Mesothelial cell of epicardium (in vitro differentiated cells): Measurements from ENCODE around the gene TANGO6. TPM values are rescaled to one million over a fixed set of nuclear protein-coding genes. Genes with fewer than 3 reads are reported as not detected.

Source experiments
- DNase-seq, 2 experiments: peaks; one replicate each; pipeline ENCODE4 v3.0.0; 2021; ENCODE audit warnings: low spot score in 2 of 2; ENCODE audit not compliant: unreplicated experiment in 2 of 2
- H3K27ac Mint-ChIP-seq: 2 replicates; pipeline ENCODE4 v1.8.0; 2021; ENCODE audit warnings: mixed read lengths
- H3K27me3 Mint-ChIP-seq: 2 replicates; pipeline ENCODE4 v1.8.0; 2021; ENCODE audit warnings: low read depth, mixed read lengths
- H3K36me3 Mint-ChIP-seq: 2 replicates; pipeline ENCODE4 v1.8.0; 2021; ENCODE audit warnings: mixed read lengths
- H3K4me1 Mint-ChIP-seq: 2 replicates; pipeline ENCODE4 v1.8.0; 2021; ENCODE audit warnings: mixed read lengths
- H3K4me3 Mint-ChIP-seq: 2 replicates; pipeline ENCODE4 v1.8.0; 2021; ENCODE audit warnings: mild to moderate bottlenecking, moderate library complexity, mixed read lengths
- H3K9me3 Mint-ChIP-seq: 2 replicates; pipeline ENCODE4 v1.8.0; 2021; ENCODE audit warnings: mixed read lengths
- total RNA-seq: library from RNA; stranded (reverse); gene quantifications from 3 replicates; pipeline ENCODE4 v1.2.1, GENCODE V29; 2021
- TF ChIP-seq, protein P1 (sequence below): fragments of 200-600 bp; sonication (generic); IDR thresholded peaks from one replicate; pipeline ENCODE4 v1.5.0; 2021; ENCODE audit warnings: antibody characterized with exemption; ENCODE audit not compliant: unreplicated experiment

The TANGO6 gene
- total RNA-seq, 1 donor from 2014 or later = 12.8 TPM

DNA sequence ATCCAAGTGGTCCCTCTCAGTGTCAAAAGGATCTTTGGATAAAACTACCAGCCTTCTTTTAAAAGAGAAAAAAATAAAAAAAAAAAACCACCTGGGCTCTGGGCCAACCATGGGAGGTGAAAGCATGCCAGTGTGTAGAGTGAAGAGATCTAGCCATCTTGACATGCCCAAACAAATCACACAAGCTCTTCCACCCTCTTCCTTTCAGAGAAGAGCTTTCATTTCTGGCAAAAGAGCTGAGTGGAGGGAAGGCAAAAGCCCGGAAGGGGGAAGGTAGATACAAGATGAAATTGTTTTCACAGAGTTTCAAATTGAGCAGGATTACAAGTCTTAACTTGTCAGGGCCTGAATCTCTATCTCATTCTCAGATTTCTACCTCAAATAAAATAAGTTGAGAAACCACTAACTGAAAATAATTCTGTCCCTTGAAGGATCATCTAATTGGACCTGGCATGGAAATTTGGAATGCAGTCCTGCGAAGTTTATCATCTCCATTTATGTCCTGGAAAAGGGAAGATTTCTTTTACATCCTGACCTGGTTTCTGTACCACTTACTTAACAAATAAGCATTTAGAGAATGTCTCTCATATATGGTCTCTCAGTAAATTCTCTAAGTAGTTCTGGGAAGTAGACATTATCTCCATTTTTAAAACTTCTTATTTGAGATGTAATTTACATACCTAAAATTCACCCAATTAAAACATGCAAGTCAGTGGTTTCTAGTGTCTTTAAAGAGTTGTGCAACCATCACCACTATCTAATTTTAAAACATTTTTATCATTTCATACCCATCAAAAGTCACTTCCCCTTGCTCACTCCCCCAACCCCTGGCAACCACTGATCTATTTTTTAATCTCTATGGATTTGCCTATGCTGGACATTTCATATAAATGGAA is 93.7 kb downstream of the TANGO6 start:
- H3K27ac Mint-ChIP-seq = peak overlapping the region; percentile 76
- H3K36me3 Mint-ChIP-seq = peaks cover 9% of the 10 kb centered on the region
- peaks cover 10% of the 10 kb centered on the region for H3K4me1 Mint-ChIP-seq
- no peak for DNase-seq
- no peak overlapping the region for H3K4me3 Mint-ChIP-seq
- H3K9me3 Mint-ChIP-seq = no peaks in the 10 kb centered on the region
- TF ChIP-seq, protein P1, sequence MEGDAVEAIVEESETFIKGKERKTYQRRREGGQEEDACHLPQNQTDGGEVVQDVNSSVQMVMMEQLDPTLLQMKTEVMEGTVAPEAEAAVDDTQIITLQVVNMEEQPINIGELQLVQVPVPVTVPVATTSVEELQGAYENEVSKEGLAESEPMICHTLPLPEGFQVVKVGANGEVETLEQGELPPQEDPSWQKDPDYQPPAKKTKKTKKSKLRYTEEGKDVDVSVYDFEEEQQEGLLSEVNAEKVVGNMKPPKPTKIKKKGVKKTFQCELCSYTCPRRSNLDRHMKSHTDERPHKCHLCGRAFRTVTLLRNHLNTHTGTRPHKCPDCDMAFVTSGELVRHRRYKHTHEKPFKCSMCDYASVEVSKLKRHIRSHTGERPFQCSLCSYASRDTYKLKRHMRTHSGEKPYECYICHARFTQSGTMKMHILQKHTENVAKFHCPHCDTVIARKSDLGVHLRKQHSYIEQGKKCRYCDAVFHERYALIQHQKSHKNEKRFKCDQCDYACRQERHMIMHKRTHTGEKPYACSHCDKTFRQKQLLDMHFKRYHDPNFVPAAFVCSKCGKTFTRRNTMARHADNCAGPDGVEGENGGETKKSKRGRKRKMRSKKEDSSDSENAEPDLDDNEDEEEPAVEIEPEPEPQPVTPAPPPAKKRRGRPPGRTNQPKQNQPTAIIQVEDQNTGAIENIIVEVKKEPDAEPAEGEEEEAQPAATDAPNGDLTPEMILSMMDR = no peak
- H3K27me3 Mint-ChIP-seq = no peaks in the 10 kb centered on the region

DNA sequence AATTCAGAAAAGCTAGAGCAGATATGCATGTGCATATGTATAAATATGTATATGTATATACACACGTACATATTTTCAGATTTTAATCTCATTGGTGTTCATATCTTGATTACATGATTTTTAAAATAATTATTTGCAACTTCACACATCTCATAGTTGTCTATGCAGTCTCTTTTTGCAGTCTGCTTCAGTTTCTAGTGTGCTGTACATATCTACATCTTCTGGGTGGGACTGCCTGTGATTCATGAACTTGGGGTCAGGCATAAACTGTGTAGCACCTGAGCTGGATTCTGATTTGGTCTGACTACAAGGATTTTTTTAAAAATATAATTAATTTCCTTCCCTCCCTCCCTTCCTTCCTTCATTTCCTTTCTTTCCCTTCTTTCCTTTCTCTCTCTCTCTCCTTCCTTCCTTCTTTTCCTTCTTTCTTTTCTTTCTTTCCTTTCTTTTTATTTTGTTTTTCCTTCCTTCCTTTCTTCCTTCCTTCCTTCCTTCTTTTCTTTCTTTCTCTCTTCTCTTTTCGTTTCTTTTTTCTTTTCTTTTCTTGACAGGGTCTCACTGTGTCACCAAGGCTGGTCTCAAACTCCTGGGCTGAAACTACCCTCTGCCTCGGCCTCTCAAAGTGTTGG is 96.5 kb downstream of the TANGO6 start:
- DNase-seq = no peak
- H3K36me3 Mint-ChIP-seq = peaks cover 12% of the 10 kb centered on the region
- peak overlapping the region; percentile 32 for H3K27ac Mint-ChIP-seq
- peaks cover 9% of the 10 kb centered on the region for H3K9me3 Mint-ChIP-seq
- H3K27me3 Mint-ChIP-seq = no peaks in the 10 kb centered on the region
- peaks cover 12% of the 10 kb centered on the region for H3K4me1 Mint-ChIP-seq
- TF ChIP-seq, protein P1 = no peak
- no peak overlapping the region for H3K4me3 Mint-ChIP-seq

DNA sequence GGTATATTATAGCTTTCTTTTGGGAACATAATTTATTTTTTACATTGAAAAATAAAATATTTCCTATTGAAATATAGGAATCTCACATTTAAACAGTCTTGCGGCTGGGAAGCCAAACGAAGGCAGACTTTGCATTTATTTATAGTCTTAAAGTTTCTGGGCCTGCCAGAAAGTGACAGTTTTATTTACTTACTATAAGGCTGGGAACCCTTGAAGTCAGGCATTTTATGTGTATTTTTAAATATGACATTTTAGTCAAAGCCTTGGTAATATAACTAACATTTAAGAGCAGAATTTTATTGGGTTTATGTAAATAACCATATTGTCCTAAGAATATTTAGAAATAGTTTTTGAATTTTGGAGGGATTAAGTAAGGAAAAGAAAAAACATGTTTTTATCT is 97.5 kb downstream of the TANGO6 start:
- no peaks in the 10 kb centered on the region for H3K27me3 Mint-ChIP-seq

DNA sequence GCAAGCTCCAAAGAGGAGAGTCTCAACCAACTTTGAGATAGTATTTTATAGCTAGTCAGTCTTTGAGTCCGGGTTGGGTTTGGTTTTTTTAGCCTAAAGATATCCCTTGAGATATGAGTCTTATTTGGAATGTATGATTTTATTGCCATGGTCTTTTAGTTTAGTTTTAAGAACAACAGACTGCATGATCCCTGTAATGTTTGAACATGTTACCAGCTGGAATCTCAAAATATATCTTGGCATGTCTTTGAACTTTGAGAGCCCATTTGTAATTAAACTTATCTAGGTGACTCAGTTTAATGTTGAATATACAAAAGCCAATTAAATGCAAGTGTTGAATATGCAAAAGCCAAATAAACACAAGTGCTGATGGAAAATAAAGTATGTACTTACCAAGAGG is 100.6 kb downstream of the TANGO6 start:
- H3K4me1 Mint-ChIP-seq = peaks cover 3% of the 10 kb centered on the region
- no peaks in the 10 kb centered on the region for H3K27me3 Mint-ChIP-seq
- H3K36me3 Mint-ChIP-seq = peaks cover 13% of the 10 kb centered on the region
- no peak overlapping the region for H3K4me3 Mint-ChIP-seq
- no peak overlapping the region for H3K27ac Mint-ChIP-seq
- H3K9me3 Mint-ChIP-seq = peaks cover 10% of the 10 kb centered on the region
- TF ChIP-seq, protein P1 = no peak
- no peak for DNase-seq

More for the DNA sequence above, 97.5 kb downstream of the TANGO6 start:
- Mint-ChIP-seq H3K27ac (no peak overlapping the region), H3K4me1 (peaks cover 12% of the 10 kb centered on the region), H3K36me3 (peaks cover 13% of the 10 kb centered on the region), H3K4me3 (no peak overlapping the region), H3K9me3 (peaks cover 10% of the 10 kb centered on the region)
- no peak for DNase-seq
- TF ChIP-seq, protein P1 = no peak

DNA sequence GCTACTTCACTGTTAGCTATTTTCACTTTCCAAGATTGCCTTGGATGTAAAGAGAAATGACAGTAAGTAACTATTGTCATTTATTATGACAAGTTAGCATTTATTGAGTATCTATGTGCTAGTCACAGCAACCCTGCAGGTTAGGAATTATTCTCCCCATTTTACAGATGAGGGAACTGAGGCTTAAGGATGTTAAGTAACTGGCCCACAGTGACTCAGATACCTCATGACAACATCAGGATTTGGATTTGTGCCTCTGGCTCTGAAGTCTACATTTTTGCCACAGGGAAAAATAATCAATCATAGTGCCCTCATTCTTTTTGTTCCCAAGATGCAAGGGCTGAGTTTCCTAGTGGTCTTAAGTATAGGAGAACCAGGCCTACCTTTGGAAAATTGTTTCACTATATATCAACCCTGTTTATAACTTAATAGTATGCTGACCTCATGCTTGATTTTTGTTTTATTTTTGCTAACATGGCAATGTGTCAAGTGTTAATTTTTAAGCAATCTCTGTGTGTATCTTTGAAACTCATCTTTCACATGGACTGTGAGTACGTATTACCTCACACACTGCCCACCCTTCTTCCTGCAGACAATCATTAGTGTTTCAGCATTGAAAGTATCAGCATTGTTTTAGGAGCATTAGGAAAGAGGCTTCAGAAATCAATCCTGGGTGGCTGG is 105.0 kb downstream of the TANGO6 start:
- DNase-seq = no peak
- Mint-ChIP-seq H3K27me3 (no peaks in the 10 kb centered on the region), H3K9me3 (peaks cover 13% of the 10 kb centered on the region), H3K4me1 (no peaks in the 10 kb centered on the region), H3K36me3 (peaks cover 13% of the 10 kb centered on the region), H3K4me3 (no peak overlapping the region), H3K27ac (no peak overlapping the region)
- TF ChIP-seq, protein P1 = no peak
